ENCODE results near the gene PLPP3.

GRCh38 chr1:56627019-56627635 is 47.8 kb upstream of the PLPP3 start:
- TF ChIP-seq CTCF (IDR thresholded peaks at IDR 0.05; ENCODE audit: low read length) (no peak), EZH2 (IDR thresholded peaks at IDR 0.05; ENCODE audit: borderline replicate concordance, low read length) (no peak)
